Stimulated activated CD8-positive, alpha-beta memory T cell treated with anti-CD3 and anti-CD28 coated beads, Interleukin-7, amount 100 ng/mL, for 4 hours (primary cell): ENCODE results near the gene VPS52.

ENCODE experiments used
- DNase-seq, 2 donors: peaks; one replicate each; pipeline ENCODE4 v3.0.0-alpha.2; 2020; ENCODE audit warnings: low read depth in 2 of 2

VPS52 gene

GRCh38 chr6:33271468-33272274 lies at the start of gene VPS52, which contains the start of gene RPS18:
Gene VPS52 (minus strand): TSS chr6:33271876. CDS start chr6:33271675, 201 bp downstream.
Gene RPS18 (plus strand): TSS chr6:33272075. CDS start chr6:33272120, 45 bp downstream.
- peak; percentile 83 to 90 for DNase-seq

- DNase-seq, result no peak
Observed at GRCh38 chr6:33321227-33321626, 49.6 kb upstream of the VPS52 start.

GRCh38 chr6:33320315-33321181 lies 48.9 kb upstream of the VPS52 start:
- DNase-seq, result no peak

GRCh38 chr6:33319939-33320314 lies 48.3 kb upstream of the VPS52 start:
- no peak for DNase-seq

- DNase-seq, result no peak
Observed at GRCh38 chr6:33318426-33319073, 46.9 kb upstream of the VPS52 start.

- DNase-seq, result peak; percentile 92
Observed at GRCh38 chr6:33317669-33318425, 46.2 kb upstream of the VPS52 start, which contains the start of gene ZBTB22. Gene ZBTB22 (minus strand): TSS chr6:33317744. CDS start chr6:33316916, 828 bp downstream.

GRCh38 chr6:33317419-33317668 lies 45.7 kb upstream of the VPS52 start:
- DNase-seq, result no peak

GRCh38 chr6:33316603-33317418 lies 45.1 kb upstream of the VPS52 start:
- DNase-seq, result no peak

GRCh38 chr6:33315793-33316602 lies 44.3 kb upstream of the VPS52 start:
- DNase-seq, result no peak

- DNase-seq, result no peak
Observed at GRCh38 chr6:33314943-33315792, 43.5 kb upstream of the VPS52 start.

- peak; percentile 57 to 62 for DNase-seq
Observed at GRCh38 chr6:33314515-33314942, 42.9 kb upstream of the VPS52 start.

- DNase-seq, result peak; percentile 83 to 87
Observed at GRCh38 chr6:33313709-33314514, 42.2 kb upstream of the VPS52 start, which contains the start of gene TAPBP. Gene TAPBP (minus strand): TSS chr6:33314078. CDS start chr6:33314041, 37 bp downstream.

GRCh38 chr6:33313105-33313708 lies 41.5 kb upstream of the VPS52 start:
- DNase-seq, result peak in 1 of 2 donors; percentile 55

- peak; percentile 76 to 77 for DNase-seq
Observed at GRCh38 chr6:33312361-33313104, 40.9 kb upstream of the VPS52 start.

GRCh38 chr6:33306356-33306755 lies 34.7 kb upstream of the VPS52 start:
- DNase-seq, result no peak

- DNase-seq, result no peak
Observed at GRCh38 chr6:33305052-33305451, 33.4 kb upstream of the VPS52 start.

- no peak for DNase-seq
Observed at GRCh38 chr6:33304216-33304615, 32.5 kb upstream of the VPS52 start.
